Measurements from ENCODE around the gene TRPM1.
A peak's percentile ranks its signal among the peaks of the same experiment; 100 is the strongest.

TRPM1 gene

GRCh38 chr15:30958219-30958618 lies 143.3 kb downstream of the TRPM1 start:
- no peaks in the 10 kb centered on the region for H3K27me3 Mint-ChIP-seq
- no peak for ATAC-seq (ENCODE audit: low read depth)
- H3K27ac Mint-ChIP-seq: peak overlapping the region; percentile 0
- peaks cover 18% of the 10 kb centered on the region for H3K4me1 Mint-ChIP-seq
- no peaks in the 10 kb centered on the region for H3K9me3 Mint-ChIP-seq
- no peak overlapping the region for H3K4me3 Mint-ChIP-seq
- H3K36me3 Mint-ChIP-seq: peaks cover 49% of the 10 kb centered on the region
- no peak for DNase-seq (ENCODE audit: low spot score in 2 of 2)

- ATAC-seq (ENCODE audit: low read depth): no peak
- Mint-ChIP-seq H3K9me3 (no peaks in the 10 kb centered on the region), H3K27me3 (no peaks in the 10 kb centered on the region), H3K36me3 (peaks cover 53% of the 10 kb centered on the region), H3K4me3 (no peak overlapping the region), H3K4me1 (peaks cover 10% of the 10 kb centered on the region), H3K27ac (no peak overlapping the region)
- DNase-seq (ENCODE audit: low spot score in 2 of 2): no peak
Observed at GRCh38 chr15:30956216-30957124, 145.1 kb downstream of the TRPM1 start.

GRCh38 chr15:30954674-30955073 lies 146.9 kb downstream of the TRPM1 start:
- Mint-ChIP-seq H3K4me3 (no peak overlapping the region), H3K9me3 (no peaks in the 10 kb centered on the region), H3K4me1 (peaks cover 9% of the 10 kb centered on the region), H3K27ac (no peak overlapping the region), H3K27me3 (no peaks in the 10 kb centered on the region), H3K36me3 (peaks cover 50% of the 10 kb centered on the region)
- DNase-seq (ENCODE audit: low spot score in 2 of 2) (no peak), ATAC-seq (ENCODE audit: low read depth) (no peak)

DNA sequence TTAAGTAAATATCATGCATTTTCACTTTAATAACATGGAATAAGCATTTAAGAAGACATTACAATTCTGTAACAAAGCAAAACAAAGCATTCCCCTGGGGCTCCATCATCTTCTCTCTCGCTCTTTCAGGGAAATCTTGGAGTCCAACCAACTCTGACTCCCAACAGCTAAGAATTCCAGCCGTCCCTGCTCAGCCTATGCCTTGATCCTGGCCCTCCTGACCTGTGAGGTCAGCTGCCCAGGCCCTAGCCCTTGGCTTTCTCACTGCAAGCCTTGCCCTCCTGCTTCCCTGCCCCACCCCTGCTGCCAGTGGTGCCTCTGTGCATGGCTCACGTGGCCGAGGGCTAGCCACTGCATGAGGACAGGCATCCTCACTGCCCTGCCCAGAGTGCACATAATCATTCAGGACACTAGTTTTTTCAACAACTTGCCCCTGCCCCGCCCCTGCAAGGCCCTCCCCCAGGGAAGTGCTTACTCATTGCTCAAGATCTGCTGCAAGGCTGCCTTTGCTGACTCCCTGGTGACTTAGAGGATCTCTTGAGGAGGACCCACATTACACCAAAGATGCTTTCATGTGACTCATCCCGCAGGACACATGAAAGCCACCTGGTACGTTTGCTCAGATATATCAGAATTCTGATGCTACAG lies 147.7 kb downstream of the TRPM1 start:
- Mint-ChIP-seq H3K36me3 (peaks cover 52% of the 10 kb centered on the region), H3K27me3 (no peaks in the 10 kb centered on the region), H3K4me1 (peaks cover 7% of the 10 kb centered on the region), H3K9me3 (peaks cover 1% of the 10 kb centered on the region), H3K4me3 (no peak overlapping the region), H3K27ac (peak overlapping the region; percentile 45)
- no peak for DNase-seq (ENCODE audit: low spot score in 2 of 2)
- no peak for ATAC-seq (ENCODE audit: low read depth)

- Mint-ChIP-seq H3K4me1 (peaks cover 7% of the 10 kb centered on the region), H3K36me3 (peaks cover 53% of the 10 kb centered on the region), H3K27me3 (no peaks in the 10 kb centered on the region), H3K27ac (peak overlapping the region; percentile 20), H3K9me3 (peaks cover 1% of the 10 kb centered on the region), H3K4me3 (no peak overlapping the region)
- DNase-seq (ENCODE audit: low spot score in 2 of 2) (no peak), ATAC-seq (ENCODE audit: low read depth) (no peak)
Observed at GRCh38 chr15:30953183-30953582, 148.3 kb downstream of the TRPM1 start.

Data from memory B cell (primary cell).